ENCODE measurements around the gene MFNG. TPM values are rescaled to one million over a fixed set of nuclear protein-coding genes. Genes with fewer than 3 reads are reported as not detected.

Gene MFNG
- total RNA-seq, 1 experiment from 2014 or later: 3.3 TPM

DNA sequence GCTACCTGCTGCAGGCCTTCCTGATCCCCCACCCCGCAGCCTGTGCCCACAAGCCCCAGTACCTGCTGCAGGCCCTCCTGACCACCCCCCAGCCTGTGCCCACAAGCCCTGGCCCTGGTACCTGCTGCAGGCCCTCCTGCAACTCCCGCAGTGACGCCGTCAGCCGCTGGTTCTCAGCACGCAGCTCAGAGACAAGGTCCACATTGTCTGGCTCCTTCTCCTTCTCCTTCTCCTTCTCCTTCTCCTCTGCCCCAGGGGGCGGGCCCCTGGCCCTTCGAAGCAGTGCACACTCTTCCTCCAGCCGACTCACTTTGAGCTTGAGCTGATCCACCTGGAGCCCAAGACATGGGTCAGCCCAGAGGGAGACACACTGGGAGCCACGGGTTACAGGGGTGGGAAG lies 23.9 kb upstream of the MFNG start:
- Histone ChIP-seq H3K27me3 (ENCODE audit: insufficient read depth, low read length) (no peaks in the 10 kb centered on the region), H2BK15ac (ENCODE audit: low read depth, low read length) (no peak overlapping the region)
- H3K9me3 Mint-ChIP-seq: no peaks in the 10 kb centered on the region; a peak in 2 of 5 replicates

More for the DNA sequence above, 23.9 kb upstream of the MFNG start:
- Histone ChIP-seq H4K5ac (ENCODE audit: insufficient read length, low read depth, low read length) (no peak overlapping the region), H3K56ac (ENCODE audit: insufficient read length, low read depth, low read length) (no peak overlapping the region), H2BK20ac (ENCODE audit: low read depth, low read length, poor library complexity, severe bottlenecking) (no peak overlapping the region), H3K18ac (ENCODE audit: insufficient read length, low read depth, low read length) (no peak overlapping the region), H2BK120ac (ENCODE audit: low read depth, low read length, poor library complexity, severe bottlenecking) (no peak overlapping the region), H2BK12ac (ENCODE audit: insufficient read length, low read depth, low read length) (no peak overlapping the region), H3K9ac (ENCODE audit: extremely low read depth, insufficient read length, low read length) (no peak overlapping the region), H4K8ac (replicated peaks; ENCODE audit: insufficient read length, low read depth, low read length) (no peak overlapping the region), H2AFZ (ENCODE audit: low read length) (no peak overlapping the region), H4K91ac (ENCODE audit: insufficient read length, low read depth, low read length) (no peak overlapping the region), H3K9me3 (ENCODE audit: control insufficient read depth, low read depth, low read length) (no peaks in the 10 kb centered on the region), H3K27ac (ENCODE audit: insufficient read length, low read depth, low read length) (no peak overlapping the region), H3K4ac (ENCODE audit: low read depth, low read length) (no peak overlapping the region), H3T11ph (ENCODE audit: low read length) (no peak overlapping the region), H3K23ac (ENCODE audit: insufficient read length, low read depth, low read length) (no peak overlapping the region), H3K4me1 (ENCODE audit: insufficient read depth, low read length) (no peaks in the 10 kb centered on the region), H3K14ac (ENCODE audit: insufficient read depth, low read length) (no peak overlapping the region), H3K4me2 (ENCODE audit: insufficient read depth, insufficient read length, low read length) (no peak overlapping the region), H3K79me1 (ENCODE audit: insufficient read depth, low read depth, low read length, poor library complexity, severe bottlenecking) (no peaks in the 10 kb centered on the region), H3K79me2 (ENCODE audit: insufficient read depth, low read length) (no peaks in the 10 kb centered on the region), H4K20me1 (ENCODE audit: control insufficient read depth, insufficient read depth, insufficient read length) (no peaks in the 10 kb centered on the region), H2BK5ac (ENCODE audit: insufficient read length, low read length) (no peak overlapping the region), H3K23me2 (ENCODE audit: insufficient read length, low read depth, low read length, poor library complexity, severe bottlenecking) (no peaks in the 10 kb centered on the region), H2AK5ac (ENCODE audit: insufficient read length, low read length) (no peak overlapping the region)
- peaks cover 9 to 16% of the 10 kb centered on the region in 2 experiments for H3K4me1 Mint-ChIP-seq
- H3K4me3 Mint-ChIP-seq: no peak overlapping the region
- H3K27me3 Mint-ChIP-seq (ENCODE audit: low read depth): no peaks in the 10 kb centered on the region
- no peak for DNase-seq
- no peak overlapping the region for H3K27ac Mint-ChIP-seq
- H3K36me3 Mint-ChIP-seq (ENCODE audit: insufficient read depth in 1 of 3, low read depth in 3 of 3): peaks cover 0 to 17% (median 8%) of the 10 kb centered on the region in 3 experiments; a peak in 2 of 7 replicates
- no CpG with 5 or more reads among the region's 10 CpGs for WGBS (ENCODE audit: extremely low coverage, insufficient read length, low lambda C conversion rate)
- TF ChIP-seq, protein P1, sequence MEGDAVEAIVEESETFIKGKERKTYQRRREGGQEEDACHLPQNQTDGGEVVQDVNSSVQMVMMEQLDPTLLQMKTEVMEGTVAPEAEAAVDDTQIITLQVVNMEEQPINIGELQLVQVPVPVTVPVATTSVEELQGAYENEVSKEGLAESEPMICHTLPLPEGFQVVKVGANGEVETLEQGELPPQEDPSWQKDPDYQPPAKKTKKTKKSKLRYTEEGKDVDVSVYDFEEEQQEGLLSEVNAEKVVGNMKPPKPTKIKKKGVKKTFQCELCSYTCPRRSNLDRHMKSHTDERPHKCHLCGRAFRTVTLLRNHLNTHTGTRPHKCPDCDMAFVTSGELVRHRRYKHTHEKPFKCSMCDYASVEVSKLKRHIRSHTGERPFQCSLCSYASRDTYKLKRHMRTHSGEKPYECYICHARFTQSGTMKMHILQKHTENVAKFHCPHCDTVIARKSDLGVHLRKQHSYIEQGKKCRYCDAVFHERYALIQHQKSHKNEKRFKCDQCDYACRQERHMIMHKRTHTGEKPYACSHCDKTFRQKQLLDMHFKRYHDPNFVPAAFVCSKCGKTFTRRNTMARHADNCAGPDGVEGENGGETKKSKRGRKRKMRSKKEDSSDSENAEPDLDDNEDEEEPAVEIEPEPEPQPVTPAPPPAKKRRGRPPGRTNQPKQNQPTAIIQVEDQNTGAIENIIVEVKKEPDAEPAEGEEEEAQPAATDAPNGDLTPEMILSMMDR (conservative IDR thresholded peaks at IDR 0.05): no peak

Data from H9 (cell line).